ENCODE data around the gene TRIM54. TPM values are rescaled to one million over a fixed set of nuclear protein-coding genes. Genes with fewer than 3 reads are reported as not detected.

TRIM54 gene
- total RNA-seq, 1 experiment from 2014 or later: 3.3 TPM

- Mint-ChIP-seq H3K27ac (no peak overlapping the region), H3K4me3 (no peak overlapping the region), H3K4me1 (peaks cover 18% of the 10 kb centered on the region), H3K27me3 (ENCODE audit: low read depth) (peaks cover 19% of the 10 kb centered on the region), H3K9me3 (no peaks in the 10 kb centered on the region), H3K36me3 (no peaks in the 10 kb centered on the region)
- CTCF ChIA-PET: interaction anchor here (0.9 to 1.6 kb wide), 2 partner anchors 46 to 48 kb away, joined by 3 to 7 read pairs; no protein-coding TSS in a partner anchor
- POLR2A ChIA-PET: no interaction called here
- TF ChIP-seq ATF2 (CRISPR knock-in tag; IDR thresholded peaks at IDR 0.05; ENCODE audit: borderline replicate concordance, low read depth) (no peak), ATF1 (CRISPR knock-in tag; IDR thresholded peaks at IDR 0.05) (no peak), E2F4 (CRISPR knock-in tag; IDR thresholded peaks at IDR 0.05; ENCODE audit: borderline replicate concordance, low read depth) (no peak), ZNF396 (CRISPR knock-in tag; IDR thresholded peaks at IDR 0.05; ENCODE audit: borderline replicate concordance) (no peak), CTCF (IDR thresholded peaks at IDR 0.05) (no peak), KAT7 (CRISPR knock-in tag; IDR thresholded peaks at IDR 0.05; ENCODE audit: borderline replicate concordance) (no peak)
- ATAC-seq: no peak
- DNase-seq (ENCODE audit: low spot score): no peak
These were observed 27.0 kb upstream of the TRIM54 start for GRCh38 chr2:27255187-27255586.

GRCh38 chr2:27255660-27256059 is 26.6 kb upstream of the TRIM54 start:
- Mint-ChIP-seq H3K27me3 (ENCODE audit: low read depth) (peaks cover 24% of the 10 kb centered on the region), H3K4me1 (peaks cover 15% of the 10 kb centered on the region), H3K9me3 (no peaks in the 10 kb centered on the region), H3K36me3 (no peaks in the 10 kb centered on the region), H3K27ac (no peak overlapping the region), H3K4me3 (no peak overlapping the region)
- CTCF ChIA-PET: interaction anchor here (0.9 to 2.5 kb wide), 3 partner anchors 24 to 47 kb away, joined by 3 to 11 read pairs (median 7); no protein-coding TSS in a partner anchor
- POLR2A ChIA-PET: no interaction called here
- ATAC-seq (no peak), DNase-seq (ENCODE audit: low spot score) (no peak)
- TF ChIP-seq PREB (CRISPR knock-in tag; IDR thresholded peaks at IDR 0.05; ENCODE audit: borderline replicate concordance) (no peak), CTCF (IDR thresholded peaks at IDR 0.05) (no peak), OVOL2 (CRISPR knock-in tag; IDR thresholded peaks at IDR 0.05; ENCODE audit: borderline replicate concordance) (no peak), ZNF121 (CRISPR knock-in tag; IDR thresholded peaks at IDR 0.05) (no peak), FOXK1 (CRISPR knock-in tag; IDR thresholded peaks at IDR 0.05) (no peak), MXD4 (CRISPR knock-in tag; IDR thresholded peaks at IDR 0.05; ENCODE audit: borderline replicate concordance) (no peak), CDX4 (CRISPR knock-in tag; IDR thresholded peaks at IDR 0.05; ENCODE audit: borderline replicate concordance) (no peak), PRDM15 (CRISPR knock-in tag; IDR thresholded peaks at IDR 0.05) (no peak), ATF2 (CRISPR knock-in tag; IDR thresholded peaks at IDR 0.05; ENCODE audit: borderline replicate concordance, low read depth) (no peak), NR3C1 (CRISPR knock-in tag; conservative IDR thresholded peaks at IDR 0.05; ENCODE audit: low read depth) (no peak), HMGA2 (CRISPR knock-in tag; IDR thresholded peaks at IDR 0.05) (no peak), E2F5 (CRISPR knock-in tag; IDR thresholded peaks at IDR 0.05) (no peak), GTF2I (CRISPR knock-in tag; conservative IDR thresholded peaks at IDR 0.05) (no peak), E2F4 (CRISPR knock-in tag; IDR thresholded peaks at IDR 0.05; ENCODE audit: borderline replicate concordance, low read depth) (no peak)
